Activated B cell treated with CpG ODN at 0.5 μM for 24 hours (primary cell): ENCODE data around the gene CRYBG3. TPM values are rescaled to one million over a fixed set of nuclear protein-coding genes. Genes with fewer than 3 reads are reported as not detected.

Experiments used
- ATAC-seq: fragments of 200-7000 bp; cut with Tn5 transposase; one replicate; pipeline ENCODE4 v1.10.0; 2021; ENCODE audit warnings: low read depth, mild to moderate bottlenecking, moderate library complexity
- CTCF ChIA-PET: fragments of 350-600 bp; sonication (Branson Sonifier 250); formaldehyde crosslinking; loops from one replicate; lab custom pipeline; 2021; ENCODE audit warnings: antibody characterized with exemption; lab: Charles Lee
- POLR2A ChIA-PET: fragments of 350-600 bp; sonication (Branson Sonifier 250); formaldehyde crosslinking; loops from one replicate; lab custom pipeline; 2021; ENCODE audit warnings: antibody characterized with exemption; lab: Charles Lee
- DNase-seq: peaks from one replicate; pipeline ENCODE4 v3.0.0; 2022
- H3K27ac Mint-ChIP-seq: one replicate; pipeline ENCODE4 v1.8.0; 2020; ENCODE audit warnings: mixed read lengths
- H3K27me3 Mint-ChIP-seq: one replicate; pipeline ENCODE4 v1.8.0; 2021; ENCODE audit warnings: mixed read lengths
- H3K36me3 Mint-ChIP-seq: one replicate; pipeline ENCODE4 v1.8.0; 2021; ENCODE audit warnings: low read depth, mixed read lengths
- H3K4me1 Mint-ChIP-seq: one replicate; pipeline ENCODE4 v1.8.0; 2021; ENCODE audit warnings: mixed read lengths
- H3K4me3 Mint-ChIP-seq: one replicate; pipeline ENCODE4 v1.8.0; 2020; ENCODE audit warnings: mild to moderate bottlenecking, mixed read lengths
- H3K9me3 Mint-ChIP-seq: one replicate; pipeline ENCODE4 v1.8.0; 2020; ENCODE audit warnings: mixed read lengths
- CTCF ChIP-seq: fragments of 200-600 bp; IDR thresholded peaks from one replicate; pipeline ENCODE4 v1.8.0; 2022; ENCODE audit warnings: antibody characterized with exemption, mild to moderate bottlenecking
- intact Hi-C: fragments of 100-400 bp; cut with micrococcal nuclease; formaldehyde crosslinking; loops from one replicate; pipeline ENCODE4 v1.15.1; 2024
- total RNA-seq: library from RNA; stranded (reverse); gene quantifications from 2 replicates; pipeline ENCODE4 v1.2.3, GENCODE V29; 2022

CRYBG3 gene
- total RNA-seq, 1 donor from 2014 or later, result 1.5 TPM

- ATAC-seq (no peak), DNase-seq (no peak)
- Mint-ChIP-seq H3K36me3 (no peaks in the 10 kb centered on the region), H3K4me1 (peaks cover 11% of the 10 kb centered on the region), H3K27me3 (no peaks in the 10 kb centered on the region), H3K4me3 (no peak overlapping the region), H3K9me3 (no peaks in the 10 kb centered on the region), H3K27ac (no peak overlapping the region)
- TF ChIP-seq CTCF, result no peak
- ChIA-PET POLR2A (no interaction called here), CTCF (no interaction called here)
- intact Hi-C loops, result no loop called here
Measured at GRCh38 chr3:97892852-97893251, 71.0 kb downstream of the CRYBG3 start.

DNA sequence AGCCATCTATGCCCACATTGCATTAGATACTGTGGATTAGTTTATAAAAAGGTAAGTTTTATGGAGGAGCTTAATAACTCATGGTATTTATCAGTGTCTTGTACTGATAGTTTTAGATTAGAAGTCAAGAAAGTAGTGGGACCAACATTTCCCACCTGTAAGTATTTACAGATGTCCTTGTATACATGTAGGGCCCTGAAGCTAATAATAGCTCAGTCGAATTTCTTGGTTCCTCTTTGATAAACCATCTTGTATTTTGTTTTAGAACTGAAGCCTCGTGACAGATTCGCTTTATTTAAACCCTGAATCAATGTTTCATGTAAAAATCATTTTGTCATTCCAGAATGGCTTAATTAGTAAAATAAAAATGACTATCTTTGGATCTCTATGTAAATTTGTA is 73.4 kb downstream of the CRYBG3 start:
- DNase-seq, result no peak
- Mint-ChIP-seq H3K27me3 (no peaks in the 10 kb centered on the region), H3K36me3 (no peaks in the 10 kb centered on the region), H3K4me3 (no peak overlapping the region), H3K9me3 (no peaks in the 10 kb centered on the region), H3K4me1 (peaks cover 11% of the 10 kb centered on the region), H3K27ac (no peak overlapping the region)
- TF ChIP-seq CTCF, result no peak
- CTCF ChIA-PET, result no interaction called here
- ATAC-seq, result no peak
- POLR2A ChIA-PET, result no interaction called here
- intact Hi-C loops, result no loop called here

- Mint-ChIP-seq H3K27me3 (no peaks in the 10 kb centered on the region), H3K27ac (no peak overlapping the region), H3K36me3 (no peaks in the 10 kb centered on the region), H3K4me3 (no peak overlapping the region), H3K4me1 (peaks cover 11% of the 10 kb centered on the region), H3K9me3 (no peaks in the 10 kb centered on the region)
- intact Hi-C loops, result no loop called here
- DNase-seq, result no peak
- no peak for TF ChIP-seq CTCF
- ChIA-PET POLR2A (no interaction called here), CTCF (no interaction called here)
- no peak for ATAC-seq
Measured at GRCh38 chr3:97896129-97896528, 74.3 kb downstream of the CRYBG3 start.

DNA sequence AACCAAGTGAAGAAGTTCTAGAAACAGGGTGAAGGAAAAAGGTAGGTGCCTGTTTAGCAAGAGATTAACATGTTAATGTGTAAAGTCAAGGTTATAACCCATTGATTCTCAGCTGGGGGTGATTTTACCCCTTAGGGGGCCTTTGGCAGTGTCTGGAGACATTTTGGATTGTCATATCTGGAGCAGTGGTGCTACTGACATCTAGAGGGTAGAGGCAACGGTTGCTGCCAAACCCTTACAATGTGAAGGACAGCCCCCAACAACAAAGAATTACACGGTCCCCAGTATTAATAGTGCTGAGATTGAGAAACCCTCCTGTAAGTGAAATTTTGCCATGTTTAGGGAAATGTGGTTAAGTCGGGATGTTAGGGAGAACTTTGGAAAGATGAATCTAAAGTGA is 74.7 kb downstream of the CRYBG3 start:
- Mint-ChIP-seq H3K4me1 (peaks cover 11% of the 10 kb centered on the region), H3K9me3 (no peaks in the 10 kb centered on the region), H3K27me3 (no peaks in the 10 kb centered on the region), H3K27ac (no peak overlapping the region), H3K36me3 (no peaks in the 10 kb centered on the region), H3K4me3 (no peak overlapping the region)
- intact Hi-C loops, result no loop called here
- DNase-seq (no peak), ATAC-seq (no peak)
- POLR2A ChIA-PET, result no interaction called here
- CTCF ChIA-PET, result no interaction called here
- no peak for TF ChIP-seq CTCF

DNA sequence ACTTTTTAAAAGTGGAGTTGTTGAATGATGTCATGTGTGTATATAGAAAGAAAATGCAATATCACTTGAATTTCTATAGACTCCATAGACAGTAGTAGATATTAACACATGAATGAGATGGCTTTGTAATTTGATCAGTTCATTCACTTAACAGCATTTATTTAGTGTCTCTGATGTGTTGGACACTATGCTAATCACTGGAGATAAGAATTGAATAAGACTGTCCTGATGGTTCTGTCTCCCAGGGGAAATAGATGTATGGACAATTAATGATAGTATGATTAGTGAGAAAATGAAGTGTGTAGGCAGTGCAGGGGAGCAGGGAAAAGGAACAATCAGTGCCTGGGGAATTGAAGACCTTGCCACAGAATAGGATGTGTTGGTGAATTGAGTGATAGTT is 77.5 kb downstream of the CRYBG3 start:
- CTCF ChIA-PET, result no interaction called here
- ATAC-seq, result no peak
- no peaks in the 10 kb centered on the region for H3K9me3 Mint-ChIP-seq
- TF ChIP-seq CTCF, result no peak
- no peak for DNase-seq
- peaks cover 11% of the 10 kb centered on the region for H3K4me1 Mint-ChIP-seq
- intact Hi-C loops, result no loop called here
- no peaks in the 10 kb centered on the region for H3K27me3 Mint-ChIP-seq
- POLR2A ChIA-PET, result no interaction called here
- H3K4me3 Mint-ChIP-seq, result no peak overlapping the region
- no peaks in the 10 kb centered on the region for H3K36me3 Mint-ChIP-seq
- H3K27ac Mint-ChIP-seq, result no peak overlapping the region
